IMR-90 (cell line): ENCODE measurements around the gene LIPJ. TPM values are rescaled to one million over a fixed set of nuclear protein-coding genes. Genes with fewer than 3 reads are reported as not detected.

Source experiments
- ATAC-seq: fragments of 200-7000 bp; cut with Tn5 transposase; 2 replicates; pipeline ENCODE4 v1.9.1; 2020; ENCODE audit warnings: low read depth, mild to moderate bottlenecking, moderate library complexity
- BruUV-seq: library from RNA; stranded (reverse); fragments of 400-500 nt; replicated peaks from 2 replicates; lab custom pipeline; 2021; lab: Mats Ljungman, UMichigan
- CTCF ChIA-PET: fragments of 300-600 bp; formaldehyde crosslinking; extraction: SDS; loops from one replicate; lab custom pipeline; 2021; ENCODE audit warnings: antibody characterized with exemption; lab: Yijun Ruan, JAX
- POLR2A ChIA-PET: fragments of 300-600 bp; sonication (Branson Sonifier 250); formaldehyde crosslinking; loops from one replicate; lab custom pipeline; 2022; ENCODE audit warnings: antibody characterized with exemption; ENCODE audit not compliant: unreplicated experiment; lab: Charles Lee
- DNase-seq: peaks from one replicate; pipeline ENCODE4 v3.0.0; 2013
- H2AFZ ChIP-seq: replicated peaks from 2 replicates; pipeline ENCODE3; 2013; ENCODE audit warnings: low read length, mild to moderate bottlenecking; ENCODE audit not compliant: poor library complexity
- H2AK5ac ChIP-seq: 2 replicates; pipeline ENCODE4 v1.6.1; 2013; ENCODE audit warnings: low read depth, low read length, inconsistent platforms
- H2AK9ac ChIP-seq: replicated peaks from 2 replicates; pipeline ENCODE3; 2013; ENCODE audit warnings: mild to moderate bottlenecking, low read depth, low read length, moderate library complexity; ENCODE audit not compliant: poor library complexity
- H2BK120ac ChIP-seq: 2 replicates; pipeline ENCODE4 v1.6.1; 2013; ENCODE audit warnings: low read depth, low read length, inconsistent platforms
- H2BK15ac ChIP-seq: 3 replicates; pipeline ENCODE4 v1.6.1; 2013; ENCODE audit warnings: low read depth, low read length, inconsistent platforms
- H2BK20ac ChIP-seq: 2 replicates; pipeline ENCODE4 v1.6.1; 2013; ENCODE audit warnings: low read depth, mild to moderate bottlenecking, inconsistent platforms, low read length, moderate library complexity
- H2BK5ac ChIP-seq: 2 replicates; pipeline ENCODE4 v1.6.1; 2013; ENCODE audit warnings: mild to moderate bottlenecking, low read depth, low read length, inconsistent platforms; ENCODE audit not compliant: poor library complexity, severe bottlenecking
- H3K14ac ChIP-seq: replicated peaks from 2 replicates; pipeline ENCODE4 v1.6.1; 2013; ENCODE audit warnings: low read depth, low read length, inconsistent platforms
- H3K18ac ChIP-seq: 2 replicates; pipeline ENCODE4 v1.6.1; 2013; ENCODE audit warnings: low read depth, low read length, control low read depth
- H3K23ac ChIP-seq: 2 replicates; pipeline ENCODE4 v1.6.1; 2013; ENCODE audit warnings: low read depth, low read length, inconsistent platforms
- H3K27ac ChIP-seq: 2 replicates; pipeline ENCODE4 v1.5.1; 2013; ENCODE audit warnings: mild to moderate bottlenecking, control low read depth, low read length; ENCODE audit not compliant: insufficient read depth
- H3K27me3 ChIP-seq: 2 replicates; pipeline ENCODE4 v1.6.1; 2013; ENCODE audit warnings: low read length; ENCODE audit not compliant: control insufficient read depth, insufficient read depth
- H3K36me3 ChIP-seq: 2 replicates; pipeline ENCODE4 v1.6.1; 2013; ENCODE audit warnings: low read length, mixed read lengths; ENCODE audit not compliant: control insufficient read depth, insufficient read depth
- H3K4ac ChIP-seq: 2 replicates; pipeline ENCODE4 v1.6.1; 2013; ENCODE audit warnings: low read depth, low read length, inconsistent platforms
- H3K4me1 ChIP-seq: 2 replicates; pipeline ENCODE4 v1.6.1; 2013; ENCODE audit warnings: low read length, mixed read lengths; ENCODE audit not compliant: control insufficient read depth, insufficient read depth
- H3K4me2 ChIP-seq: 2 replicates; pipeline ENCODE4 v1.6.1; 2013; ENCODE audit warnings: low read depth, mild to moderate bottlenecking, control low read depth, low read length, moderate library complexity
- H3K4me3 ChIP-seq: 2 replicates; pipeline ENCODE4 v1.5.1; 2013; ENCODE audit warnings: low read depth, mild to moderate bottlenecking, control low read depth, low read length, moderate library complexity; ENCODE audit not compliant: insufficient read depth
- H3K56ac ChIP-seq: 2 replicates; pipeline ENCODE4 v1.6.1; 2013; ENCODE audit warnings: low read length, inconsistent platforms; ENCODE audit not compliant: insufficient read depth; ENCODE audit errors: extremely low read depth
- H3K79me1 ChIP-seq, 2 experiments: 2 replicates each; pipeline ENCODE4 v1.6.1; 2013; ENCODE audit warnings: low read length in 2 of 2, inconsistent platforms in 1 of 2, low read depth in 1 of 2
- H3K9ac ChIP-seq: 2 replicates; pipeline ENCODE4 v1.6.1; 2013; ENCODE audit warnings: low read depth, low read length, control low read depth
- H3K9me1 ChIP-seq: 2 replicates; pipeline ENCODE4 v1.6.1; 2013; ENCODE audit warnings: low read length, inconsistent platforms; ENCODE audit not compliant: insufficient read depth
- H3K9me3 ChIP-seq: 2 replicates; pipeline ENCODE4 v1.6.1; 2013; ENCODE audit warnings: low read length; ENCODE audit not compliant: control insufficient read depth, insufficient read depth
- H4K20me1 ChIP-seq: 2 replicates; pipeline ENCODE4 v1.6.1; 2013; ENCODE audit warnings: low read length, inconsistent platforms; ENCODE audit not compliant: insufficient read depth
- H4K5ac ChIP-seq: 2 replicates; pipeline ENCODE4 v1.6.1; 2013; ENCODE audit warnings: mild to moderate bottlenecking, low read depth, low read length, control low read depth
- H4K8ac ChIP-seq, 2 experiments: 2 replicates each; pipeline ENCODE4 v1.6.1; 2013; ENCODE audit warnings: low read depth in 2 of 2, low read length in 2 of 2, control low read depth in 1 of 2, inconsistent platforms in 1 of 2
- H4K91ac ChIP-seq: 2 replicates; pipeline ENCODE4 v1.6.1; 2013; ENCODE audit warnings: low read depth, low read length, inconsistent platforms; ENCODE audit not compliant: insufficient read depth
- BHLHE40 ChIP-seq: fragments of 150-350 bp; IDR thresholded peaks from 2 replicates; pipeline ENCODE4 v1.6.1; 2016; ENCODE audit warnings: mild to moderate bottlenecking, low read depth, low read length
- CEBPB ChIP-seq: IDR thresholded peaks from 2 replicates; pipeline ENCODE4 v1.6.1; 2012; ENCODE audit warnings: low read depth, low read length, improper control_type of control experiment
- CHD1 ChIP-seq: IDR thresholded peaks from 2 replicates; pipeline ENCODE4 v1.6.1; 2012; ENCODE audit warnings: low read depth, low read length, improper control_type of control experiment
- CTCF ChIP-seq: conservative IDR thresholded peaks from 2 replicates; pipeline ENCODE4 v1.5.1; 2012; ENCODE audit warnings: mild to moderate bottlenecking, low read depth, low read length, improper control_type of control experiment
- FOS ChIP-seq: fragments of 150-350 bp; IDR thresholded peaks from 2 replicates; pipeline ENCODE4 v1.6.1; 2016; ENCODE audit warnings: low read depth, low read length
- MAFK ChIP-seq: IDR thresholded peaks from 2 replicates; pipeline ENCODE4 v1.6.1; 2012; ENCODE audit warnings: low read depth, low read length, improper control_type of control experiment
- MAZ ChIP-seq: IDR thresholded peaks from 2 replicates; pipeline ENCODE4 v1.6.1; 2012; ENCODE audit warnings: low read depth, mild to moderate bottlenecking, low read length, improper control_type of control experiment, moderate library complexity, borderline replicate concordance
- MXI1 ChIP-seq: IDR thresholded peaks from 2 replicates; pipeline ENCODE4 v1.6.1; 2012; ENCODE audit warnings: low read depth, mild to moderate bottlenecking, low read length, moderate library complexity, borderline replicate concordance
- POLR2A ChIP-seq: IDR thresholded peaks from 2 replicates; pipeline ENCODE4 v1.6.1; 2012; ENCODE audit warnings: mild to moderate bottlenecking, low read depth, low read length
- RAD21 ChIP-seq: IDR thresholded peaks from 2 replicates; pipeline ENCODE4 v1.6.1; 2012; ENCODE audit warnings: low read length, improper control_type of control experiment
- RCOR1 ChIP-seq: IDR thresholded peaks from 2 replicates; pipeline ENCODE4 v1.6.1; 2012; ENCODE audit warnings: mild to moderate bottlenecking, low read length, improper control_type of control experiment; ENCODE audit not compliant: insufficient replicate concordance
- SMC3 ChIP-seq: fragments of 150-350 bp; IDR thresholded peaks from 2 replicates; pipeline ENCODE4 v1.6.1; 2016; ENCODE audit warnings: low read depth, mild to moderate bottlenecking, antibody characterized with exemption, low read length, moderate library complexity
- WGBS, 2 experiments: methylation state at CpG; one replicate each; pipeline versions ENCODE4 v1.1.5 to v1.1.7; 2013; ENCODE audit warnings: missing lambda C conversion rate in 2 of 2; ENCODE audit not compliant: insufficient read length in 1 of 2; ENCODE audit errors: extremely low coverage in 2 of 2; 5-methylcytosine and 5-hydroxymethylcytosine counted together
- dilution Hi-C: fragments of 300-500 bp; cut with HindIII; formaldehyde crosslinking; loops from one replicate; pipeline ENCODE4 v1.14.3; 2018; ENCODE audit warnings: low sequenced_read_pairs; ENCODE audit not compliant: unreplicated experiment
- in situ Hi-C: fragments of 300-500 bp; cut with MboI; formaldehyde crosslinking; loops from 3 replicates; pipeline ENCODE4 v1.14.3; 2019; ENCODE audit warnings: low sequenced_read_pairs, inconsistent platforms, mixed read lengths
- intact Hi-C: fragments of 100-400 bp; cut with micrococcal nuclease; formaldehyde crosslinking; loops from 2 replicates; pipeline ENCODE4 v1.10.0; 2022
- polyA plus RNA-seq, 3 experiments: library from polyadenylated mRNA; depleted of rRNA; stranded (reverse); fragments of >200 nt; gene quantifications; 2 replicates each; pipeline ENCODE4 v1.2.3, GENCODE V29; 2012; ENCODE audit warnings: low replicate concordance in 1 of 3
- total RNA-seq: library from RNA; depleted of rRNA; stranded (reverse); fragments of >200 nt; gene quantifications from 2 replicates; pipeline ENCODE4 v1.2.3, GENCODE V29; 2012
- TF ChIP-seq, protein P1 (sequence below): fragments of 150-350 bp; IDR thresholded peaks from 2 replicates; pipeline ENCODE4 v1.6.1; 2017; ENCODE audit warnings: mild to moderate bottlenecking, antibody characterized with exemption, low read length, low read depth
- TF ChIP-seq, protein P2 (sequence below): fragments of 150-350 bp; IDR thresholded peaks from 2 replicates; pipeline ENCODE4 v1.6.1; 2016; ENCODE audit warnings: low read depth, mild to moderate bottlenecking, low read length, moderate library complexity, borderline replicate concordance

Gene LIPJ
- total and polyA plus RNA-seq, 2 of the 4 experiments (the other 2 are of a cell fraction) = not detected

DNA sequence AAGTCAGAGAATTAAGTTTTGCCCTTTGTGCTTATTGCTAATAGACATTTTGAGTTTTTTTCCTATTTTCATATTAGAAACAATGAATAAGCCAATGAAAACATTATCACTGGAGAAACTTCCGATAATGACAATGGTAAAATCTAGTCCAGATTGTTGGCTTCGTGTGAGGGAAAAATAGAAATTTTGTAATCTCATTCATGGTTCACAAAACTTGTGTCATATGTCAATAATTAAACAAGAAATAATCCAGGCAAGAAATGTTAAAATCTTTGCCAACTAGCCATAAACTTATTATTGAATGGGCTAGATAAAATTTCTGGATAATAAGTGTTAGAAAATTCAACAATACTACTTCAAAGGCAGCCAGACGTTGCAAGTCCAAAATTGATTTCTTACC is 40.1 kb upstream of the LIPJ start:
- POLR2A ChIA-PET = no interaction called here
- DNase-seq (no peak), ATAC-seq (no peak)
- Histone ChIP-seq H2AK5ac (no peak overlapping the region), H3K56ac (no peak overlapping the region), H2BK20ac (no peak overlapping the region), H3K4me3 (no peak overlapping the region), H3K36me3 (no peaks in the 10 kb centered on the region), H3K9ac (no peak overlapping the region), H4K8ac (no peak overlapping the region), H3K18ac (no peak overlapping the region), H3K9me1 (no peaks in the 10 kb centered on the region), H3K4me2 (no peak overlapping the region), H2AFZ (no peak overlapping the region), H3K4ac (no peak overlapping the region), H3K4me1 (no peaks in the 10 kb centered on the region), H2BK5ac (no peak overlapping the region), H2BK15ac (no peak overlapping the region), H3K27me3 (no peaks in the 10 kb centered on the region; the same call in 1 of the 2 replicates), H3K27ac (no peak overlapping the region), H2BK120ac (no peak overlapping the region), H3K9me3 (no peaks in the 10 kb centered on the region), H3K14ac (no peak overlapping the region), H2AK9ac (no peak overlapping the region), H4K5ac (no peak overlapping the region), H4K20me1 (no peaks in the 10 kb centered on the region), H3K79me1 (no peaks in the 10 kb centered on the region), H4K91ac (no peak overlapping the region), H3K23ac (no peak overlapping the region)
- no CpG with 5 or more reads among the region's 3 CpGs for WGBS, 2 experiments
- no peak for TF ChIP-seq CHD1
- TF ChIP-seq MAZ = no peak
- TF ChIP-seq FOS = no peak
- TF ChIP-seq RAD21 = no peak
- TF ChIP-seq, protein P1, sequence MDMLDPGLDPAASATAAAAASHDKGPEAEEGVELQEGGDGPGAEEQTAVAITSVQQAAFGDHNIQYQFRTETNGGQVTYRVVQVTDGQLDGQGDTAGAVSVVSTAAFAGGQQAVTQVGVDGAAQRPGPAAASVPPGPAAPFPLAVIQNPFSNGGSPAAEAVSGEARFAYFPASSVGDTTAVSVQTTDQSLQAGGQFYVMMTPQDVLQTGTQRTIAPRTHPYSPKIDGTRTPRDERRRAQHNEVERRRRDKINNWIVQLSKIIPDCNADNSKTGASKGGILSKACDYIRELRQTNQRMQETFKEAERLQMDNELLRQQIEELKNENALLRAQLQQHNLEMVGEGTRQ = no peak
- no peak for TF ChIP-seq CTCF
- no peak for TF ChIP-seq RCOR1
- no peak for TF ChIP-seq MAFK
- TF ChIP-seq, protein P2, sequence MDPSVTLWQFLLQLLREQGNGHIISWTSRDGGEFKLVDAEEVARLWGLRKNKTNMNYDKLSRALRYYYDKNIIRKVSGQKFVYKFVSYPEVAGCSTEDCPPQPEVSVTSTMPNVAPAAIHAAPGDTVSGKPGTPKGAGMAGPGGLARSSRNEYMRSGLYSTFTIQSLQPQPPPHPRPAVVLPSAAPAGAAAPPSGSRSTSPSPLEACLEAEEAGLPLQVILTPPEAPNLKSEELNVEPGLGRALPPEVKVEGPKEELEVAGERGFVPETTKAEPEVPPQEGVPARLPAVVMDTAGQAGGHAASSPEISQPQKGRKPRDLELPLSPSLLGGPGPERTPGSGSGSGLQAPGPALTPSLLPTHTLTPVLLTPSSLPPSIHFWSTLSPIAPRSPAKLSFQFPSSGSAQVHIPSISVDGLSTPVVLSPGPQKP = no peak
- TF ChIP-seq POLR2A = no peak
- no peak for TF ChIP-seq SMC3
- no peak for TF ChIP-seq CEBPB
- no peak for TF ChIP-seq MXI1
- no peak for TF ChIP-seq BHLHE40
- in situ Hi-C loops (no loop called here), intact Hi-C loops (no loop called here), dilution Hi-C loops (no loop called here)
- no TSS peak for BruUV-seq
- CTCF ChIA-PET = no interaction called here
